CD4-positive, alpha-beta T cell treated with Interferon gamma for 1 hour (primary cell): ENCODE data around the gene CCDC3.
"Not testable (repeated sequence)": the region's sequence is repeated elsewhere in the genome, so short reads cannot be mapped to it uniquely, and the experiment has no call there.

ENCODE experiments used
- DNase-seq: peaks from one replicate; pipeline ENCODE4 v3.0.0-alpha.2; 2020

The CCDC3 gene

GRCh38 chr10:13001041-13001886 lies at the start of gene CCDC3:
CCDC3 (minus strand) TSS chr10:13001713; CDS start chr10:13001570, 143 bp downstream.
- no peak for DNase-seq

GRCh38 chr10:13051126-13051694 lies 49.7 kb upstream of the CCDC3 start:
- no peak for DNase-seq

- DNase-seq, result no peak
Observed at GRCh38 chr10:13049774-13050420, 48.4 kb upstream of the CCDC3 start.

- no peak for DNase-seq
Observed at GRCh38 chr10:13048762-13049161, 47.2 kb upstream of the CCDC3 start.

GRCh38 chr10:13047529-13048206 lies 46.2 kb upstream of the CCDC3 start:
- no peak for DNase-seq

- no peak for DNase-seq
Observed at GRCh38 chr10:13046851-13047528, 45.5 kb upstream of the CCDC3 start.

GRCh38 chr10:13043520-13043919 lies 42.0 kb upstream of the CCDC3 start:
- DNase-seq, result no peak

- DNase-seq, result no peak
Observed at GRCh38 chr10:13039761-13040160, 38.2 kb upstream of the CCDC3 start.

GRCh38 chr10:13038391-13038790 lies 36.9 kb upstream of the CCDC3 start:
- no peak for DNase-seq

GRCh38 chr10:13037832-13038231 lies 36.3 kb upstream of the CCDC3 start:
- no peak for DNase-seq

GRCh38 chr10:13036841-13037240 lies 35.3 kb upstream of the CCDC3 start:
- DNase-seq, result no peak

GRCh38 chr10:13035731-13036130 lies 34.2 kb upstream of the CCDC3 start:
- DNase-seq, result not testable (repeated sequence)

GRCh38 chr10:13026873-13027272 lies 25.4 kb upstream of the CCDC3 start:
- no peak for DNase-seq

GRCh38 chr10:13023754-13024153 lies 22.2 kb upstream of the CCDC3 start:
- no peak for DNase-seq

- DNase-seq, result no peak
Observed at GRCh38 chr10:13019280-13019679, 17.8 kb upstream of the CCDC3 start.

- no peak for DNase-seq
Observed at GRCh38 chr10:13018171-13018570, 16.7 kb upstream of the CCDC3 start.

GRCh38 chr10:13016886-13017285 lies 15.4 kb upstream of the CCDC3 start:
- DNase-seq, result no peak

GRCh38 chr10:13016426-13016825 lies 14.9 kb upstream of the CCDC3 start:
- DNase-seq, result no peak

GRCh38 chr10:13006037-13006436 lies 4.5 kb upstream of the CCDC3 start:
- DNase-seq, result no peak

GRCh38 chr10:13003759-13004158 lies 2.2 kb upstream of the CCDC3 start:
- no peak for DNase-seq

- DNase-seq, result no peak
Observed at GRCh38 chr10:13003004-13003403, 1.5 kb upstream of the CCDC3 start.

GRCh38 chr10:13001887-13002212 lies 337 bp upstream of the CCDC3 start:
- DNase-seq, result no peak

- no peak for DNase-seq
Observed at GRCh38 chr10:13000431-13000830, 1.1 kb downstream of the CCDC3 start.
